Mammary epithelial cell (primary cell): ENCODE measurements around the gene SF3B4.

Experiments
- CTCF ChIP-seq, 2 donors: IDR thresholded peaks in 1 of 2; conservative IDR thresholded peaks in 1 of 2; 2 replicates each; pipeline ENCODE4 v1.5.1; 2011 to 2012; ENCODE audit warnings: inconsistent platforms in 2 of 2, low read length in 2 of 2, mild to moderate bottlenecking in 2 of 2, control low read depth in 1 of 2, low read depth in 1 of 2; ENCODE audit not compliant: insufficient read depth in 1 of 2; ENCODE audit errors: extremely low read depth in 1 of 2
- EZH2 ChIP-seq: IDR thresholded peaks from 2 replicates; pipeline ENCODE4 v1.6.1; 2012; ENCODE audit warnings: low read length, inconsistent platforms, borderline replicate concordance

DNA sequence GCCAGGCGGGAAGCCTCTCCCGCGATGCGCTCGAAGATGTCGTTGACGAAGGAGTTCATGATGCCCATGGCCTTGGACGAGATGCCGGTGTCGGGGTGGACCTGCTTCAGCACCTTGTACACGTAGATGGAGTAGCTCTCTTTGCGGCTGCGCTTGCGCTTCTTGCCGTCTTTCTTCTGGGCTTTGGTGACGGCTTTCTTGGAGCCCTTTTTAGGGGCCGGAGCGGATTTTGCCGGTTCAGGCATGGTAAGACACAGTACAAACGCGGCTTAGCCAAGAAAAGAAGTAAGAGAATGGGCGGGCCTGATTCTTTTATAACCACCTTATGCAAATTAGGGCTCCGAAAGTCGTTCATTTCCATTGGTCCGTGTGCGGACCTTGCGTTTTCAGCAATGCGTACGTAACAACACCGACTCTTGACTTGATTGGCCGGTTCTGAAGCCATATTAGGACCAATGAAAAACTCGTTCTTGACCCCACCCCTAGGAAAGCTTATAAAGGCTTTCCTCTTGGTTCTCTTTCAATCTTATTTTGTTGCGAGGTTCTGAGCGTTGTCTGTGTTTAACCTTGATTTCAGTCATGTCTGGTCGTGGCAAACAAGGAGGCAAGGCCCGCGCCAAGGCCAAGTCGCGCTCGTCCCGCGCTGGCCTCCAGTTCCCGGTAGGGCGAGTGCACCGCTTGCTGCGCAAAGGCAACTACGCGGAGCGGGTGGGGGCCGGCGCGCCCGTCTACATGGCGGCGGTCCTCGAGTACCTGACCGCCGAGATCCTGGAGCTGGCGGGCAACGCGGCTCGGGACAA lies 41.0 kb downstream of the SF3B4 start:
- TF ChIP-seq EZH2 (no peak), CTCF (conservative IDR thresholded peaks at IDR 0.05 in 1 of 2, IDR thresholded peaks at IDR 0.05 in 1 of 2; ENCODE audit: extremely low read depth in 1 of 2, insufficient read depth in 1 of 2, low read depth in 1 of 2, low read length in 2 of 2) (no peak)
